GM18868 (cell line): ENCODE measurements around the gene TIMM22.
"Not testable (repeated sequence)": the region's sequence is repeated elsewhere in the genome, so short reads cannot be mapped to it uniquely, and the experiment has no call there.

Source experiments
- ATAC-seq: cut with Tn5 transposase; IDR thresholded peaks from one replicate; pipeline ENCODE4 v1.9.1; 2021; ENCODE audit warnings: mild to moderate bottlenecking, moderate library complexity; ENCODE audit not compliant: unreplicated experiment

TIMM22 gene

GRCh38 chr17:996554-997344, at the start of gene TIMM22:
TSS of gene TIMM22 (plus strand) at chr17:997129. CDS start at chr17:997143, 14 bp downstream.
- ATAC-seq: peak; percentile 85

DNA sequence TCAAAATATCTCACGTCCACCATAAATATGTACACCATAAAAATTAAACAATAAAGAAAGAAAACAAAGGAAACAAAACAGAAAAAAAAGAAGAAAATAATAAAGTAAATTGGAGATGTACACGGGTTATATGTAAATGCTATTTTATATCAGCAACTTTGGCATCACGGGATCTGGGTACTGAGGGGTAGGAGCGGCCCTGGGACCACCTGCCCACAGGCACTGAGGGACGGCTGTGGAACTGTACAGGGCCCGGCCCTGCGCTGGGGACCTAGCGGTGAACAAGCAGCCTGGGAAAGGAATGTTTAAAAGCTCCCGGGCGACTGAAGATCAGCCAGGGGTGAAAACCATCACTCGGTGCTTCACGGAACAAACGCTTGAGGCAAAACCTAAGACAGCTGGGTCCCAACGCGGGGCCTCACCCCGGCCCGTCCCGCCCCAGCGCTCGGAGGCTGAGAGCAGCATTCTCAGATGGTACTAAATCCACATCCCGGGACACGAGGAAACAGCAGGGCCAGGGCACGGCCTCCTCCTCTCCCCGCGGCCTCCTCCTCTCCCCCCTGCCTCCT, 48.6 kb upstream of the TIMM22 start:
- ATAC-seq: no peak

GRCh38 chr17:949623-950303, 47.2 kb upstream of the TIMM22 start:
- ATAC-seq: no peak

DNA sequence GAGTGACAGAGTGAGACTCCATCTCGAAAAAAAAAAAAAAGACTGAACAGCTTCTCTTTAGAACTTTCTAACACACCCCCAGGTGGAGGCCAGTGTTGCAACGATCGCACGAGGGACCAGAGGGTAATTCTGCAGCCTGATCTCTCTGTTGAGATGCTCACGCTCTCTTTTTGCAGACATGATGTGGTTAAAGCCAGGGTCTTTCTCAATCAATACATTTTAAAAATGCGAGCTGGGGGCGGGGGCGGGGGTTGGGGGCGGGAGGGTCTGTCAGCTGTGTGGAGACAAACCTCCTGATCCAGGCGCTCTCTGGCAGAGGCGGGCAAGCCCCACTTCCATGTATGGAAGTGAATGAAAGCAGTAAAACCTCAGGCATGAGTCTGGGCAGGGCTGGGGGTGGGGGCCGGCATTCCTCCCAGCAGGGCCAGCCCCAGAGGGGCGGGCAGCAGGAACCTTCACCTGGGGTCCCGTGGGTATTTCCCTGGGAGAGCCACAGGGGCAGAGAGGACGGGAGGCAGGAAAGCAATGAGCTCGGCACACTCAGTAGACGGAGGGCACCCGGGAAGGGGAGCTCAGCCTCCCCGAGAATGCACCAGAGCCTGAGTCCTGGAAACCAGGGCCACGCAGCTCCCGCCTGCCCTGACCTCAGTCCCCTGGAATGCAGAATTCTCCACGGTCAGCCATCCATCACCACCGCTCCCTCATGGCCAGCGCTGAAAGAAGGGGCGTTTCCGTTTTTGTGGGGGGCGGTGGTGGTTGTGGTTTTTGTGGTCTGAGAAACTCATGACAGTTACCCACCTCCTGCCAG, 45.4 kb upstream of the TIMM22 start:
- ATAC-seq: no peak

GRCh38 chr17:952592-952991, 44.3 kb upstream of the TIMM22 start:
- ATAC-seq: not testable (repeated sequence)

DNA sequence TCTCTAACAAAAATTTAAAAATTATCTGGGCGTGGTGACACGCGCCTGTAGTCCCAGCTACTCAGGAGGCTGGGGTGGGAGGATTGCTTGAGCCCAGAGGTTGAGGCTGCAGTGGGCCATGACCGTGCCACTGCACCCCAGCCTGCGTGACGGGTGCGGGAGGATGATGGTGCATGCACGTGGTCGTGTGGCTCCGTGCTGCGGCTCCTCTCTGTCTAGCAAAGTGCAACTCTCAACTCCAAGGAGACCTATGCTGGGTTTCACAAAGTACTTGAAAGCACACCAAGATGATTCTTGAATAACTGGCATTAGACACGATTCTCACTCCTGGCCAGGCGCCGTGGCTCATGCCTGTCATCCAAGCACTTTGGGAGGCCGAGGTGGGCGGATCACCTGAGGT, 43.2 kb upstream of the TIMM22 start:
- ATAC-seq: no peak

DNA sequence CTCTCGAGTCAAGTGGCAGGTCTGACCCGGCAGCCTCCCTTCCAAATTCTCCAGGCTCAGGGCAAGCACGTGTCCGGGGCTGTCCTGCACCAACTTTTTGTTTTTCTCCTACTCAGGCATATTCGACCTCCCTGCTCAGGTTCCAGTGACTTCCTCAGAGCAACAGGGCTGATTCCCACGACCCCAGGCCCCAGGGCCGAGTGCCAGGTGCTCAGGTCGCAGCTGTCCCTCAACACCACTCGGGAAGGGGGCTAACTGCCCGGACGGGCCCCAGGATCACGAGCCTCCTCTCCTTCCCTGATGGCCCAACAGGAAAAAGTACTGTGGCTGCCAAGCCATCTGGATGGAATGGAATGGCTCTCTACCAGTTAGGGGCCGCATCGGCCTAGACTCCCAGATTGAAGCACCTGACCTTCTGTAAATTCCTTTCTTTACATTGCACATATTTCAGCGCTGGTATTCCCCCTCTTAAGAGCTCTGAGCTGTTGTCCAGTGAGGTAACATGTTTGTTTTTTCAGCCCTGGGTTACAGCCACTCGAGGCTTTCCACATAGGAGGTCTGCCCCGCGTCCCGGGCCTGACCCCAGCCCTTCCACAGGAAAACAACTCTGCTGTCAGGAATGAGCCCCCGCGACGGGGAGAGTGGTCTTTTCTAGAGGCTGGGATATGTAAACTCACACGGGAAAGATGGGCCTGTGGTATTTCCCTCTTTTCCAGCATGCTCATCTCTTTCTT, 42.3 kb upstream of the TIMM22 start:
- ATAC-seq: no peak

- ATAC-seq: no peak
Observed at GRCh38 chr17:956905-957304, 40.0 kb upstream of the TIMM22 start.

GRCh38 chr17:957856-958421, 39.0 kb upstream of the TIMM22 start:
- ATAC-seq: no peak

GRCh38 chr17:958712-959451, 38.0 kb upstream of the TIMM22 start:
- no peak for ATAC-seq

- ATAC-seq: no peak
Observed at GRCh38 chr17:962166-962565, 34.8 kb upstream of the TIMM22 start.

GRCh38 chr17:962670-963069, 34.3 kb upstream of the TIMM22 start:
- ATAC-seq: no peak

DNA sequence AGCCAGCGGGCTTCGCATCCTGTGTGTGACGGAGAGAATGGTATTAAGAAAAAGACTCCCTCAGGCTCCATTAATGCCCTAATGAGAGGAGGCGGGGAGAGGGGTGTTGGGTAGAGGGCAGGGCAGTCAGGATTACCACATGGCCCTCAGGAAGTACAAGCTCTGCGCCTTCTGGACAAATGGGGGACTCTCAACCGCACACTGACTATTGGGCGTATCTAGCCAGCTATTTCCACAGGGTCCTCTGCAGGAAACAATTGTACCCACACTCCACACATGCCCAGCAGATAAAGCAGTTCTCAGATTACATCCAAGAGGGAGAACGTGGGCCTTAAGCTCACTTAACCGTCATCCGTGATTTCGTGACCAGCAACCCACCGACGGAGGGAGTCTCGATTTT, 32.1 kb upstream of the TIMM22 start:
- ATAC-seq: no peak

- ATAC-seq: no peak
Observed at GRCh38 chr17:965311-965989, 31.5 kb upstream of the TIMM22 start.

GRCh38 chr17:967122-967521, 29.8 kb upstream of the TIMM22 start:
- ATAC-seq: no peak

GRCh38 chr17:968812-969730, 27.9 kb upstream of the TIMM22 start:
- no peak for ATAC-seq

- no peak for ATAC-seq
Observed at GRCh38 chr17:969811-970355, 27.0 kb upstream of the TIMM22 start.

DNA sequence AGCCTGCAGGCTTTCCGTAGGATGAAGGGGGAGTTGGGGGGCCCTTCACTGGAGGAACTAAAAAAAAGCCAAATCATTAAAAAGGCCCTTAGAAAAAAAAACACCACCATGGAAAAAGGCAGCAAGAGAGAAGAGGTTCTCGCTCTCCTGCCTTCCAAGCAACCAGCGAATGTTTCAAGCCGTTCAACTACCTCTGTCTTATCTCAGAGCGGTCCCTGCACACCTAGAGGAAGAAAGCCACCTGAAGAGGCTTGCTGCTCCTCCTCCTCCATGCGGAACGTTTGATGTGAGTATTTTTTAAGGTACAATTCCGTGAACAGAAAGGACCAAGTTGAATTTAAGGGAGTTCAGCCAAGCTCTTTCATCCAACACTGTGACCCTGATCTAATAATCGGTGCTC, 26.6 kb upstream of the TIMM22 start:
- ATAC-seq: no peak
